Panc1 (cell line): ENCODE results near the gene RABGAP1L.
"Not testable (repeated sequence)": the region's sequence is repeated elsewhere in the genome, so short reads cannot be mapped to it uniquely, and the experiment has no call there.

ENCODE experiments used
- POLR2AphosphoS5 ChIP-seq: IDR thresholded peaks from 2 replicates; pipeline ENCODE4 v1.6.1; 2012; ENCODE audit warnings: mild to moderate bottlenecking, low read depth, low read length, moderate library complexity
- TF ChIP-seq, protein P1 (sequence below): fragments of 450-650 bp; IDR thresholded peaks from 2 replicates; pipeline ENCODE4 v1.5.1; 2017; ENCODE audit warnings: mild to moderate bottlenecking

DNA sequence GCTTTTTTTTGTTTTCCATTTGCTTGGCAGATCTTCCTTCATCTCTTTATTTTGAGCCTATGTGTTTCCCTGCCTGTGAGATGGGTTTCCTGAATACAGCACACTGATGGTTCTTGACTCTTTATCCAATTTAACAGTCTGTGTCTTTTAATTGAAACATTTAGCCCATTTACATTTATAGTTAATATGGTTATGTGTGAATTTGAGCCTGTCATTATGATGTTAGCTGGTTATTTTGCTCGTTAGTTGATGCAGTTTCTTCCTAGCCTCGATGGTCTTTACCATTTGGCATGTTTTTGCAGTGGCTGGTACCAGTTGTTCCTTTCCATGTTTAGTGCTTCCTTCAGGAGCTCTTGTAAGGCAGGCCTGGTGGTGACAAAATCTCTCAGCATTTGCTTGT, 384.1 kb downstream of the RABGAP1L start:
- TF ChIP-seq, protein P1, sequence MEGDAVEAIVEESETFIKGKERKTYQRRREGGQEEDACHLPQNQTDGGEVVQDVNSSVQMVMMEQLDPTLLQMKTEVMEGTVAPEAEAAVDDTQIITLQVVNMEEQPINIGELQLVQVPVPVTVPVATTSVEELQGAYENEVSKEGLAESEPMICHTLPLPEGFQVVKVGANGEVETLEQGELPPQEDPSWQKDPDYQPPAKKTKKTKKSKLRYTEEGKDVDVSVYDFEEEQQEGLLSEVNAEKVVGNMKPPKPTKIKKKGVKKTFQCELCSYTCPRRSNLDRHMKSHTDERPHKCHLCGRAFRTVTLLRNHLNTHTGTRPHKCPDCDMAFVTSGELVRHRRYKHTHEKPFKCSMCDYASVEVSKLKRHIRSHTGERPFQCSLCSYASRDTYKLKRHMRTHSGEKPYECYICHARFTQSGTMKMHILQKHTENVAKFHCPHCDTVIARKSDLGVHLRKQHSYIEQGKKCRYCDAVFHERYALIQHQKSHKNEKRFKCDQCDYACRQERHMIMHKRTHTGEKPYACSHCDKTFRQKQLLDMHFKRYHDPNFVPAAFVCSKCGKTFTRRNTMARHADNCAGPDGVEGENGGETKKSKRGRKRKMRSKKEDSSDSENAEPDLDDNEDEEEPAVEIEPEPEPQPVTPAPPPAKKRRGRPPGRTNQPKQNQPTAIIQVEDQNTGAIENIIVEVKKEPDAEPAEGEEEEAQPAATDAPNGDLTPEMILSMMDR = not testable (repeated sequence)
- not testable (repeated sequence) for TF ChIP-seq POLR2AphosphoS5
